SK-N-SH (cell line): ENCODE measurements around the gene INTS1. TPM values are rescaled to one million over a fixed set of nuclear protein-coding genes. Genes with fewer than 3 reads are reported as not detected.
A peak's percentile ranks its signal among the peaks of the same experiment; 100 is the strongest.

Experiments
- CTCF ChIA-PET: fragments of 300-600, 350-600 bp; formaldehyde crosslinking; extraction: SDS; loops from one replicate; lab custom pipeline; 2021; lab: Yijun Ruan, JAX
- POLR2A ChIA-PET: fragments of 350-600 bp; sonication (Branson Sonifier 250); formaldehyde crosslinking; extraction: SDS; loops from one replicate; lab custom pipeline; 2020; ENCODE audit warnings: antibody characterized with exemption, inconsistent platforms; lab: Yijun Ruan, JAX
- DNase-seq: peaks from one replicate; pipeline ENCODE4 v3.0.0; 2012
- H2AFZ ChIP-seq: fragments of 200-600 bp; sonication (generic); 2 replicates; pipeline ENCODE4 v1.8.1; 2016; ENCODE audit warnings: antibody characterized with exemption, mild to moderate bottlenecking, low read depth
- H3F3A ChIP-seq: fragments of 200-600 bp; sonication (generic); replicated peaks from 2 replicates; pipeline ENCODE3; 2016; ENCODE audit warnings: antibody characterized with exemption, mild to moderate bottlenecking; ENCODE audit not compliant: insufficient read depth
- H3K27ac ChIP-seq, 2 experiments: fragments of 200-500 bp in 1 of 2; fragments of 200-600 bp in 1 of 2; sonication (Bioruptor generic) in 1 of 2; sonication (generic), shearing (Covaris generic) in 1 of 2; 2 replicates each; pipeline versions ENCODE4 v1.5.1 to v1.6.1; 2014 to 2016; ENCODE audit warnings: low read depth in 2 of 2, inconsistent platforms in 1 of 2, low read length in 1 of 2, mild to moderate bottlenecking in 1 of 2, mixed read lengths in 1 of 2
- H3K27me3 ChIP-seq: fragments of 200-600 bp; sonication (generic), shearing (Covaris generic); 2 replicates; pipeline ENCODE4 v1.6.1; 2016; ENCODE audit warnings: mixed run types; ENCODE audit not compliant: insufficient read depth
- H3K36me3 ChIP-seq, 2 experiments: fragments of 200-500 bp in 1 of 2; fragments of 200-600 bp in 1 of 2; sonication (Bioruptor generic) in 1 of 2; sonication (generic) in 1 of 2; replicated peaks in 1 of 2; 2 replicates each; pipeline versions ENCODE3 to v1.5.1; 2014 to 2016; ENCODE audit warnings: low read length in 1 of 2, mild to moderate bottlenecking in 1 of 2; ENCODE audit not compliant: insufficient read depth in 2 of 2, control insufficient read depth in 1 of 2
- H3K4me1 ChIP-seq, 2 experiments: fragments of 200-500 bp in 1 of 2; fragments of 200-600 bp in 1 of 2; sonication (Bioruptor generic) in 1 of 2; sonication (generic), shearing (Covaris generic) in 1 of 2; 2 replicates each; pipeline versions ENCODE4 v1.5.1 to v1.6.1; 2014 to 2016; ENCODE audit warnings: low read depth in 1 of 2, low read length in 1 of 2, mixed run types in 1 of 2; ENCODE audit not compliant: insufficient read depth in 2 of 2, control insufficient read depth in 1 of 2
- H3K4me2 ChIP-seq: fragments of 200-600 bp; sonication (generic), shearing (Covaris generic); 2 replicates; pipeline ENCODE4 v1.6.1; 2017; ENCODE audit warnings: mixed run types
- H3K4me3 ChIP-seq, 2 experiments: fragments of 200-500 bp in 1 of 2; fragments of 200-600 bp in 1 of 2; sonication (Bioruptor generic) in 1 of 2; sonication (generic), shearing (Covaris generic) in 1 of 2; 2 replicates each; pipeline versions ENCODE4 v1.5.1 to v1.8.1; 2014 to 2016; ENCODE audit warnings: low read depth in 2 of 2, inconsistent platforms in 1 of 2, low read length in 1 of 2, mild to moderate bottlenecking in 1 of 2, mixed read lengths in 1 of 2, moderate library complexity in 1 of 2
- H3K79me2 ChIP-seq: fragments of 200-600 bp; sonication (generic); 2 replicates; pipeline ENCODE4 v1.8.1; 2017; ENCODE audit warnings: mild to moderate bottlenecking; ENCODE audit not compliant: insufficient read depth
- H3K9ac ChIP-seq: fragments of 200-600 bp; sonication (generic); 2 replicates; pipeline ENCODE4 v1.6.1; 2017; ENCODE audit warnings: mixed run types
- H3K9me2 ChIP-seq: fragments of 200-600 bp; sonication (generic); 2 replicates; pipeline ENCODE4 v1.6.1; 2017; ENCODE audit warnings: mixed run types
- H3K9me3 ChIP-seq: fragments of 200-600 bp; sonication (generic); 2 replicates; pipeline ENCODE4 v1.6.1; 2017; ENCODE audit warnings: mixed run types, mild to moderate bottlenecking, moderate library complexity
- H4K20me1 ChIP-seq: fragments of 200-600 bp; sonication (generic); 2 replicates; pipeline ENCODE4 v1.6.1; 2017; ENCODE audit warnings: mild to moderate bottlenecking, mixed run types; ENCODE audit not compliant: insufficient read depth
- ELF1 ChIP-seq: IDR thresholded peaks from 2 replicates; pipeline ENCODE4 v1.4.0; 2012
- GABPA ChIP-seq: IDR thresholded peaks from 2 replicates; pipeline ENCODE4 v1.4.0; 2012; ENCODE audit warnings: low read depth, mild to moderate bottlenecking
- JUND ChIP-seq: IDR thresholded peaks from 2 replicates; pipeline ENCODE4 v1.4.0; 2012
- MXI1 ChIP-seq: IDR thresholded peaks from 2 replicates; pipeline ENCODE4 v1.6.1; 2012; ENCODE audit warnings: mild to moderate bottlenecking, low read depth, low read length, improper control_type of control experiment
- RCOR1 ChIP-seq: fragments of 150-350 bp; IDR thresholded peaks from 2 replicates; pipeline ENCODE4 v1.6.1; 2017; ENCODE audit warnings: antibody characterized with exemption, low read length
- RFX5 ChIP-seq: IDR thresholded peaks from 2 replicates; pipeline ENCODE4 v1.6.1; 2012; ENCODE audit warnings: mild to moderate bottlenecking, improper control_type of control experiment, low read length
- RXRA ChIP-seq: IDR thresholded peaks from 2 replicates; pipeline ENCODE4 v1.4.0; 2012; ENCODE audit warnings: low read depth, mild to moderate bottlenecking, borderline replicate concordance
- SIN3A ChIP-seq: IDR thresholded peaks from 2 replicates; pipeline ENCODE4 v1.6.1; 2012; ENCODE audit warnings: low read depth, mild to moderate bottlenecking, low read length, moderate library complexity, borderline replicate concordance
- SMC3 ChIP-seq: IDR thresholded peaks from 2 replicates; pipeline ENCODE4 v1.6.1; 2012; ENCODE audit warnings: low read depth, low read length, improper control_type of control experiment
- TCF12 ChIP-seq: IDR thresholded peaks from 2 replicates; pipeline ENCODE4 v1.4.0; 2012
- TEAD4 ChIP-seq: IDR thresholded peaks from 2 replicates; pipeline ENCODE4 v1.4.0; 2012; ENCODE audit warnings: mild to moderate bottlenecking, borderline replicate concordance; ENCODE audit not compliant: insufficient read depth
- YY1 ChIP-seq: IDR thresholded peaks from 2 replicates; pipeline ENCODE4 v1.4.0; 2012; ENCODE audit warnings: low read depth, mild to moderate bottlenecking
- WGBS: methylation state at CpG from one replicate; pipeline ENCODE4 v1.1.6; 2017; ENCODE audit warnings: low lambda C conversion rate; 5-methylcytosine and 5-hydroxymethylcytosine counted together
- polyA plus RNA-seq, 3 experiments: library from polyadenylated mRNA; depleted of rRNA; stranded (reverse); fragments of >200 nt; gene quantifications; 2 replicates each; pipeline ENCODE4 v1.2.3, GENCODE V29; 2012
- TF ChIP-seq, protein P1 (sequence below): fragments of 150-350 bp; IDR thresholded peaks from 2 replicates; pipeline ENCODE4 v1.6.1; 2016; ENCODE audit warnings: mild to moderate bottlenecking, low read depth, low read length
- TF ChIP-seq, protein P2 (sequence below): IDR thresholded peaks from 2 replicates; pipeline ENCODE4 v1.4.0; 2012; ENCODE audit warnings: low read depth, borderline replicate concordance
- TF ChIP-seq, protein P3 (sequence below): fragments of 150-350 bp; IDR thresholded peaks from 2 replicates; pipeline ENCODE4 v1.6.1; 2017; ENCODE audit warnings: antibody characterized with exemption, low read length, low read depth, borderline replicate concordance
- TF ChIP-seq, protein P4 (sequence below): IDR thresholded peaks from 2 replicates; pipeline ENCODE4; 2012

INTS1 gene
- polyA plus RNA-seq, 1 of the 3 experiments (the other 2 are of a cell fraction): 48.1 TPM

DNA sequence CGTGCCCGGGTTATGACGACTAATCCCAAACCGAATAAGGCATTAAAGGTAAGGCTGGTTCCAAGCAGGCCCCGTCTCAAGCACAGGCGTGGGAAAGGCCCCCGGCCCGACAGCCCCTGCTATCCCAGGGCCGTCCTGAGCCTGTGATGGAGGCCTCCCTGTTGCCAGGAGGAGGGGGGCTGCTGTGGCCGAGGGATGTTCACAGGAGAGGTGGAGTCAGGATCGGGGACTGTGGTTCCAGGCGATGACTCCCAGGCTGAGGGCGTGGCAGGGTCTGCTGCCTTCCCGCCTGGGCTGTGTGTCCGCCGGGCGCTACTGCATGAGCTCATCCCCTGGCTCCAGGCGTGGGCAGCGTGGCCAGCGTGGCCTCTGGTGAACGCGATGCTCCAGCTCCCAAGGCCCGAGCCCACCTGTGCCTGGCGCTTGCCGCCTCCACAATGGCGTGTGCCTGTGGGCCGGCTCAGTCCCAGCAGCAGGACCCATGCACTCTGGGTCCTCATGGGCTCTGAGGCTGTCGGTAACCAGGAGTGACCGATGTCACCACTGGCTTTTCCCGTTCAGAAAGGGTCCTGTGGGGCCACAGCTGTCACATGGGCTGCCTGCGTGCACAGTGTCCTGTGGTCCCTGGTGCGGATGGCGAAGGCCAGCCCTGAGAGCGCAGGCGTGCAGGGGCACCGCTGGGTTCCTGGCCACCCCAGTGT, 35.1 kb upstream of the INTS1 start:
- Histone ChIP-seq H3K4me2 (peak overlapping the region; percentile 100), H2AFZ (no peak overlapping the region), H4K20me1 (no peaks in the 10 kb centered on the region; the same call in 1 of the 2 replicates), H3K36me3 (peaks cover 3 to 40% of the 10 kb centered on the region in 2 experiments), H3K79me2 (peaks cover 60% of the 10 kb centered on the region), H3K27ac (peak overlapping the region in 1 of 2 experiments; percentile 100; a peak in 2 of 4 replicates), H3K9me3 (no peaks in the 10 kb centered on the region), H3K9ac (peak overlapping the region; percentile 98), H3K4me1 (peaks cover 23 to 30% of the 10 kb centered on the region in 2 experiments; a peak in 3 of 4 replicates), H3F3A (peaks cover 8% of the 10 kb centered on the region), H3K4me3 (peak overlapping the region in 1 of 2 experiments; percentile 64; a peak in 1 of 4 replicates), H3K9me2 (no peaks in the 10 kb centered on the region), H3K27me3 (no peaks in the 10 kb centered on the region)
- TF ChIP-seq YY1 (no peak), SMC3 (no peak), RXRA (no peak), TEAD4 (no peak), RCOR1 (no peak), GABPA (no peak), RFX5 (no peak), MXI1 (no peak), JUND (no peak), ELF1 (no peak), SIN3A (no peak), TCF12 (no peak)
- TF ChIP-seq, protein P1, sequence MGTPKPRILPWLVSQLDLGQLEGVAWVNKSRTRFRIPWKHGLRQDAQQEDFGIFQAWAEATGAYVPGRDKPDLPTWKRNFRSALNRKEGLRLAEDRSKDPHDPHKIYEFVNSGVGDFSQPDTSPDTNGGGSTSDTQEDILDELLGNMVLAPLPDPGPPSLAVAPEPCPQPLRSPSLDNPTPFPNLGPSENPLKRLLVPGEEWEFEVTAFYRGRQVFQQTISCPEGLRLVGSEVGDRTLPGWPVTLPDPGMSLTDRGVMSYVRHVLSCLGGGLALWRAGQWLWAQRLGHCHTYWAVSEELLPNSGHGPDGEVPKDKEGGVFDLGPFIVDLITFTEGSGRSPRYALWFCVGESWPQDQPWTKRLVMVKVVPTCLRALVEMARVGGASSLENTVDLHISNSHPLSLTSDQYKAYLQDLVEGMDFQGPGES: no peak
- TF ChIP-seq, protein P2, sequence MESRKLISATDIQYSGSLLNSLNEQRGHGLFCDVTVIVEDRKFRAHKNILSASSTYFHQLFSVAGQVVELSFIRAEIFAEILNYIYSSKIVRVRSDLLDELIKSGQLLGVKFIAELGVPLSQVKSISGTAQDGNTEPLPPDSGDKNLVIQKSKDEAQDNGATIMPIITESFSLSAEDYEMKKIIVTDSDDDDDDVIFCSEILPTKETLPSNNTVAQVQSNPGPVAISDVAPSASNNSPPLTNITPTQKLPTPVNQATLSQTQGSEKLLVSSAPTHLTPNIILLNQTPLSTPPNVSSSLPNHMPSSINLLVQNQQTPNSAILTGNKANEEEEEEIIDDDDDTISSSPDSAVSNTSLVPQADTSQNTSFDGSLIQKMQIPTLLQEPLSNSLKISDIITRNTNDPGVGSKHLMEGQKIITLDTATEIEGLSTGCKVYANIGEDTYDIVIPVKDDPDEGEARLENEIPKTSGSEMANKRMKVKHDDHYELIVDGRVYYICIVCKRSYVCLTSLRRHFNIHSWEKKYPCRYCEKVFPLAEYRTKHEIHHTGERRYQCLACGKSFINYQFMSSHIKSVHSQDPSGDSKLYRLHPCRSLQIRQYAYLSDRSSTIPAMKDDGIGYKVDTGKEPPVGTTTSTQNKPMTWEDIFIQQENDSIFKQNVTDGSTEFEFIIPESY: no peak
- TF ChIP-seq, protein P3, sequence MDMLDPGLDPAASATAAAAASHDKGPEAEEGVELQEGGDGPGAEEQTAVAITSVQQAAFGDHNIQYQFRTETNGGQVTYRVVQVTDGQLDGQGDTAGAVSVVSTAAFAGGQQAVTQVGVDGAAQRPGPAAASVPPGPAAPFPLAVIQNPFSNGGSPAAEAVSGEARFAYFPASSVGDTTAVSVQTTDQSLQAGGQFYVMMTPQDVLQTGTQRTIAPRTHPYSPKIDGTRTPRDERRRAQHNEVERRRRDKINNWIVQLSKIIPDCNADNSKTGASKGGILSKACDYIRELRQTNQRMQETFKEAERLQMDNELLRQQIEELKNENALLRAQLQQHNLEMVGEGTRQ: no peak
- TF ChIP-seq, protein P4, sequence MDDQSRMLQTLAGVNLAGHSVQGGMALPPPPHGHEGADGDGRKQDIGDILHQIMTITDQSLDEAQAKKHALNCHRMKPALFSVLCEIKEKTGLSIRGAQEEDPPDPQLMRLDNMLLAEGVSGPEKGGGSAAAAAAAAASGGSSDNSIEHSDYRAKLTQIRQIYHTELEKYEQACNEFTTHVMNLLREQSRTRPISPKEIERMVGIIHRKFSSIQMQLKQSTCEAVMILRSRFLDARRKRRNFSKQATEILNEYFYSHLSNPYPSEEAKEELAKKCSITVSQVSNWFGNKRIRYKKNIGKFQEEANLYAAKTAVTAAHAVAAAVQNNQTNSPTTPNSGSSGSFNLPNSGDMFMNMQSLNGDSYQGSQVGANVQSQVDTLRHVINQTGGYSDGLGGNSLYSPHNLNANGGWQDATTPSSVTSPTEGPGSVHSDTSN: no peak
- 88% methylated on average over 15 of the region's 36 CpGs for WGBS
- no peak for DNase-seq
- POLR2A ChIA-PET: no interaction called here
- CTCF ChIA-PET: interaction anchor here (1.1 to 2.6 kb wide), 3 partner anchors 9 to 65 kb away, joined by 3 to 10 read pairs (median 6); partner anchors contain the start of gene TMEM184A
